AML-193 (cell line): ENCODE results near the gene SHQ1.
"Not testable (repeated sequence)": the region's sequence is repeated elsewhere in the genome, so short reads cannot be mapped to it uniquely, and the experiment has no call there.

ENCODE experiments used
- DNase-seq, 2 experiments: peaks; one replicate each; lab custom pipeline; 2025; lab: John Stamatoyannopoulos, UW

SHQ1 gene

GRCh38 chr3:72714135-72714534 lies 134.1 kb downstream of the SHQ1 start:
- not testable (repeated sequence) for DNase-seq

- not testable (repeated sequence) for DNase-seq
These were observed 137.8 kb downstream of the SHQ1 start for GRCh38 chr3:72710471-72710870.

GRCh38 chr3:72708441-72708840 lies 139.8 kb downstream of the SHQ1 start:
- DNase-seq = no peak

GRCh38 chr3:72702997-72703396 lies 145.2 kb downstream of the SHQ1 start:
- DNase-seq = no peak

GRCh38 chr3:72702390-72702789 lies 145.9 kb downstream of the SHQ1 start:
- DNase-seq = no peak

- no peak for DNase-seq
These were observed 148.1 kb downstream of the SHQ1 start for GRCh38 chr3:72700106-72700505.

- DNase-seq = no peak
These were observed 148.6 kb downstream of the SHQ1 start for GRCh38 chr3:72699631-72700030.
